ENCODE measurements around the gene BIRC3. TPM values are rescaled to one million over a fixed set of nuclear protein-coding genes. Genes with fewer than 3 reads are reported as not detected.

Gene BIRC3
- total and polyA plus RNA-seq, 2 of the 4 experiments (the other 2 are of a cell fraction): 2.2 to 5.0 TPM

- H3K4me1 ChIP-seq (ENCODE audit: control insufficient read depth, insufficient read depth, low read length): peaks cover 8% of the 10 kb centered on the region
- H3K9ac ChIP-seq (ENCODE audit: low read depth, low read length): no peak overlapping the region
- H4K8ac ChIP-seq (ENCODE audit: low read depth in 2 of 2, low read length in 2 of 2): peak overlapping the region in 1 of 2 experiments; percentile 26; a peak in 1 of 4 replicates
- no peak overlapping the region for H3K27ac ChIP-seq (ENCODE audit: insufficient read depth, low read length)
- no peak overlapping the region for H2BK20ac ChIP-seq (ENCODE audit: low read depth, low read length)
- H2AFZ ChIP-seq (replicated peaks; ENCODE audit: low read length, poor library complexity): peak overlapping the region; percentile 93
- H4K20me1 ChIP-seq (ENCODE audit: insufficient read depth, low read length): no peaks in the 10 kb centered on the region
- H3K18ac ChIP-seq (ENCODE audit: low read depth, low read length): no peak overlapping the region; the same call in 1 of the 2 replicates
- H3K36me3 ChIP-seq (ENCODE audit: control insufficient read depth, insufficient read depth, low read length): no peaks in the 10 kb centered on the region
- H2AK9ac ChIP-seq (replicated peaks; ENCODE audit: low read depth, low read length, poor library complexity): peak overlapping the region; percentile 12
- no peaks in the 10 kb centered on the region for H3K9me3 ChIP-seq (ENCODE audit: control insufficient read depth, insufficient read depth, low read length)
- H3K4ac ChIP-seq (ENCODE audit: low read depth, low read length): no peak overlapping the region; the same call in 1 of the 2 replicates
- ChIA-PET CTCF (interaction anchor here (1.0 to 2.1 kb wide), 3 partner anchors 9 to 258 kb away, joined by 3 to 9 read pairs (median 4); no protein-coding TSS in a partner anchor), POLR2A (ENCODE audit: unreplicated experiment) (interaction anchor here (0.7 kb wide), 1 partner anchor 466 kb away, joined by 5 read pairs; no protein-coding TSS in a partner anchor)
- H3K14ac ChIP-seq (replicated peaks; ENCODE audit: low read depth, low read length): 0 out of 2 replicates have a peak overlapping the region, but pooled peaks have one; percentile 52
- peak overlapping the region; percentile 59; the same call in 1 of the 2 replicates for H2AK5ac ChIP-seq (ENCODE audit: low read depth, low read length)
- ATAC-seq (ENCODE audit: low read depth): no peak
- dilution Hi-C loops (cut with HindIII; ENCODE audit: low sequenced_read_pairs, unreplicated experiment) (no loop called here), in situ Hi-C loops (cut with MboI; ENCODE audit: low sequenced_read_pairs) (no loop called here), intact Hi-C loops (cut with micrococcal nuclease) (no loop called here)
- no peak overlapping the region for H4K5ac ChIP-seq (ENCODE audit: low read depth, low read length)
- H3K56ac ChIP-seq (ENCODE audit: extremely low read depth, insufficient read depth, low read length): no peak overlapping the region
- 0 out of 2 replicates have a peak overlapping the region, but pooled peaks have one; percentile 16 for H2BK120ac ChIP-seq (ENCODE audit: low read depth, low read length)
- peak overlapping the region; percentile 81 for H3K4me2 ChIP-seq (ENCODE audit: low read depth, low read length)
- no peaks in the 10 kb centered on the region for H3K27me3 ChIP-seq (ENCODE audit: control insufficient read depth, insufficient read depth, low read length)
- H3K4me3 ChIP-seq (ENCODE audit: insufficient read depth, low read depth, low read length): peak overlapping the region; percentile 44
- no peak overlapping the region; the same call in 2 of the 3 replicates for H2BK15ac ChIP-seq (ENCODE audit: low read depth, low read length)
- TF ChIP-seq, protein P1, sequence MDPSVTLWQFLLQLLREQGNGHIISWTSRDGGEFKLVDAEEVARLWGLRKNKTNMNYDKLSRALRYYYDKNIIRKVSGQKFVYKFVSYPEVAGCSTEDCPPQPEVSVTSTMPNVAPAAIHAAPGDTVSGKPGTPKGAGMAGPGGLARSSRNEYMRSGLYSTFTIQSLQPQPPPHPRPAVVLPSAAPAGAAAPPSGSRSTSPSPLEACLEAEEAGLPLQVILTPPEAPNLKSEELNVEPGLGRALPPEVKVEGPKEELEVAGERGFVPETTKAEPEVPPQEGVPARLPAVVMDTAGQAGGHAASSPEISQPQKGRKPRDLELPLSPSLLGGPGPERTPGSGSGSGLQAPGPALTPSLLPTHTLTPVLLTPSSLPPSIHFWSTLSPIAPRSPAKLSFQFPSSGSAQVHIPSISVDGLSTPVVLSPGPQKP (IDR thresholded peaks at IDR 0.05; ENCODE audit: borderline replicate concordance, low read depth, low read length): no peak
- no peak for TF ChIP-seq MAFK (IDR thresholded peaks at IDR 0.05; ENCODE audit: low read depth, low read length)
- TF ChIP-seq NFE2L2 (IDR thresholded peaks at IDR 0.05; ENCODE audit: low read depth, low read length): no peak
- no peak for TF ChIP-seq RCOR1 (IDR thresholded peaks at IDR 0.05; ENCODE audit: insufficient replicate concordance, low read length)
- TF ChIP-seq CTCF (conservative IDR thresholded peaks at IDR 0.05; ENCODE audit: low read depth, low read length): no peak
- TF ChIP-seq FOS (IDR thresholded peaks at IDR 0.05; ENCODE audit: low read depth, low read length): no peak
- TF ChIP-seq MAZ (IDR thresholded peaks at IDR 0.05; ENCODE audit: borderline replicate concordance, low read depth, low read length): no peak
- TF ChIP-seq POLR2A (IDR thresholded peaks at IDR 0.05; ENCODE audit: low read depth, low read length): no peak
- no peak for TF ChIP-seq SMC3 (IDR thresholded peaks at IDR 0.05; ENCODE audit: low read depth, low read length)
- TF ChIP-seq RFX5 (IDR thresholded peaks at IDR 0.05; ENCODE audit: low read depth, low read length): no peak
- no peaks in the 10 kb centered on the region; the same call in 1 of the 2 replicates for H3K9me1 ChIP-seq (ENCODE audit: insufficient read depth, low read length)
- H3K23ac ChIP-seq (ENCODE audit: low read depth, low read length): no peak overlapping the region
- no peak for DNase-seq
- BruUV-seq (replicated peaks): no TSS peak
- no peak overlapping the region for H2BK5ac ChIP-seq (ENCODE audit: low read depth, low read length, poor library complexity, severe bottlenecking)
- 57% methylated on average over 1 of the region's 6 CpGs; no CpG with 5 or more reads in 1 of the 2 experiments for WGBS, 2 experiments (ENCODE audit: extremely low coverage in 2 of 2, insufficient read length in 1 of 2)
- no peak overlapping the region for H4K91ac ChIP-seq (ENCODE audit: insufficient read depth, low read depth, low read length)
- no peaks in the 10 kb centered on the region; a peak in 1 of 4 replicates for H3K79me1 ChIP-seq (ENCODE audit: low read depth in 1 of 2, low read length in 2 of 2)
Observed at GRCh38 chr11:102268985-102269470, 48.3 kb upstream of the BIRC3 start.

Measured in IMR-90 (cell line).